ENCODE data around the gene THOP1.

GRCh38 chr19:2802826-2803225, 17.5 kb downstream of the THOP1 start:
- TF ChIP-seq CTCF (IDR thresholded peaks at IDR 0.05) (no peak), POLR2A (IDR thresholded peaks at IDR 0.05) (no peak)

Measured in thyroid gland (tissue), 4 donors.